Neural progenitor cell (in vitro differentiated cells): Measurements from ENCODE around the gene CREB3L2.

Source experiments
- EZH2phosphoT487 ChIP-seq: fragments of 200-600 bp; sonication (generic); IDR thresholded peaks from 2 replicates; pipeline ENCODE4 v1.6.1; 2017; ENCODE audit warnings: antibody characterized with exemption
- TF ChIP-seq, protein P1 (sequence below): fragments of 200-600 bp; sonication (generic); IDR thresholded peaks from 2 replicates; pipeline ENCODE4 v1.5.1; 2017; ENCODE audit warnings: antibody characterized with exemption, mild to moderate bottlenecking

DNA sequence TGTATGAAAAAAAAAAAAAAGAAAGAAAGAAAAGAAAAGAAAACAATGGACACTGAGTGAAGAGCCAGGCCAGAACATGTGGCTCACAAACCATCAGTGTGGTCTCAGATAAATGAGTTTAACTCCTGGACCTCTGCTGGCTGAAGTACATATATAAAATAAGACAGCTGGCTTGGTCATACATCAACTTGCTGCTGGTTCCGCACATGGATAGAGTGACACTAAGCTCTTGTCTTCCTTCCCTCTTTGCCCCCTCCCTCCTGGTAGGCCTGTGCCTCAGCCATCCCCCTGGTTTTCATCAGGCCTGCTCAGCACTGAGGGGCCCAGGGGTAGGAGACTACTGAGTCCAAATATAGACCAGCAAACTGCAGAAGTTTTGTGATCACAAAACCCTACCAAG lies 97.1 kb downstream of the CREB3L2 start:
- no peak for TF ChIP-seq EZH2phosphoT487
- TF ChIP-seq, protein P1, sequence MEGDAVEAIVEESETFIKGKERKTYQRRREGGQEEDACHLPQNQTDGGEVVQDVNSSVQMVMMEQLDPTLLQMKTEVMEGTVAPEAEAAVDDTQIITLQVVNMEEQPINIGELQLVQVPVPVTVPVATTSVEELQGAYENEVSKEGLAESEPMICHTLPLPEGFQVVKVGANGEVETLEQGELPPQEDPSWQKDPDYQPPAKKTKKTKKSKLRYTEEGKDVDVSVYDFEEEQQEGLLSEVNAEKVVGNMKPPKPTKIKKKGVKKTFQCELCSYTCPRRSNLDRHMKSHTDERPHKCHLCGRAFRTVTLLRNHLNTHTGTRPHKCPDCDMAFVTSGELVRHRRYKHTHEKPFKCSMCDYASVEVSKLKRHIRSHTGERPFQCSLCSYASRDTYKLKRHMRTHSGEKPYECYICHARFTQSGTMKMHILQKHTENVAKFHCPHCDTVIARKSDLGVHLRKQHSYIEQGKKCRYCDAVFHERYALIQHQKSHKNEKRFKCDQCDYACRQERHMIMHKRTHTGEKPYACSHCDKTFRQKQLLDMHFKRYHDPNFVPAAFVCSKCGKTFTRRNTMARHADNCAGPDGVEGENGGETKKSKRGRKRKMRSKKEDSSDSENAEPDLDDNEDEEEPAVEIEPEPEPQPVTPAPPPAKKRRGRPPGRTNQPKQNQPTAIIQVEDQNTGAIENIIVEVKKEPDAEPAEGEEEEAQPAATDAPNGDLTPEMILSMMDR: no peak
